ENCODE data around the gene SLC25A45. TPM values are rescaled to one million over a fixed set of nuclear protein-coding genes. Genes with fewer than 3 reads are reported as not detected.
"Not testable (repeated sequence)": the region's sequence is repeated elsewhere in the genome, so short reads cannot be mapped to it uniquely, and the experiment has no call there.

Gene SLC25A45
- polyA plus RNA-seq, 2 donors, result 2.4 to 6.0 TPM

- peak overlapping the region; percentile 99 for H3K27ac ChIP-seq (ENCODE audit: low read depth in 2 of 2, low read length in 1 of 2)
- no peaks in the 10 kb centered on the region for H3K27me3 ChIP-seq (ENCODE audit: control insufficient read depth in 1 of 2, insufficient read depth in 2 of 2, low read length in 2 of 2)
- WGBS, 2 donors, result 2 to 3% methylated on average over 18 of the region's 18 CpGs
- peak overlapping the region; percentile 34 to 100 for H3K4me3 ChIP-seq (ENCODE audit: low read depth in 1 of 2, low read length in 2 of 2)
- H3K9me3 ChIP-seq (ENCODE audit: control insufficient read depth in 2 of 2, insufficient read depth in 1 of 2, low read depth in 1 of 2, low read length in 1 of 2), result no peaks in the 10 kb centered on the region
- H3K4me1 ChIP-seq (ENCODE audit: control insufficient read depth in 2 of 2, insufficient read depth in 2 of 2, low read length in 1 of 2), result peaks cover 8 to 29% of the 10 kb centered on the region in 2 donors
- peaks cover under 1 to 22% of the 10 kb centered on the region in 2 donors for H3K36me3 ChIP-seq (ENCODE audit: control insufficient read depth in 2 of 2, insufficient read depth in 2 of 2, low read length in 1 of 2)
These were observed 33.9 kb upstream of the SLC25A45 start for GRCh38 chr11:65416341-65416824.

- Histone ChIP-seq H3K36me3 (ENCODE audit: control insufficient read depth in 2 of 2, insufficient read depth in 2 of 2, low read length in 1 of 2) (peaks cover 3 to 28% of the 10 kb centered on the region in 2 donors), H3K9me3 (ENCODE audit: control insufficient read depth in 2 of 2, insufficient read depth in 1 of 2, low read depth in 1 of 2, low read length in 1 of 2) (no peaks in the 10 kb centered on the region), H3K4me1 (ENCODE audit: control insufficient read depth in 2 of 2, insufficient read depth in 2 of 2, low read length in 1 of 2) (peaks cover 8 to 29% of the 10 kb centered on the region in 2 donors), H3K27ac (ENCODE audit: low read depth in 2 of 2, low read length in 1 of 2) (peak overlapping the region in 1 of 2 donors; percentile 99), H3K27me3 (ENCODE audit: control insufficient read depth in 1 of 2, insufficient read depth in 2 of 2, low read length in 2 of 2) (no peaks in the 10 kb centered on the region), H3K4me3 (ENCODE audit: low read depth in 1 of 2, low read length in 2 of 2) (peak overlapping the region in 1 of 2 donors; percentile 25)
- 67 to 68% methylated on average over 11 of the region's 11 CpGs for WGBS, 2 donors
These were observed 33.3 kb upstream of the SLC25A45 start for GRCh38 chr11:65415499-65416340.

GRCh38 chr11:65414776-65415498 lies 32.5 kb upstream of the SLC25A45 start:
- Histone ChIP-seq H3K27ac (ENCODE audit: low read depth in 2 of 2, low read length in 1 of 2) (no peak overlapping the region), H3K36me3 (ENCODE audit: control insufficient read depth in 2 of 2, insufficient read depth in 2 of 2, low read length in 1 of 2) (peaks cover 3 to 30% of the 10 kb centered on the region in 2 donors), H3K4me1 (ENCODE audit: control insufficient read depth in 2 of 2, insufficient read depth in 2 of 2, low read length in 1 of 2) (peaks cover 8 to 29% of the 10 kb centered on the region in 2 donors), H3K27me3 (ENCODE audit: control insufficient read depth in 1 of 2, insufficient read depth in 2 of 2, low read length in 2 of 2) (no peaks in the 10 kb centered on the region), H3K9me3 (ENCODE audit: control insufficient read depth in 2 of 2, insufficient read depth in 1 of 2, low read depth in 1 of 2, low read length in 1 of 2) (no peaks in the 10 kb centered on the region), H3K4me3 (ENCODE audit: low read depth in 1 of 2, low read length in 2 of 2) (no peak overlapping the region)
- 72 to 79% methylated on average over 11 of the region's 11 CpGs for WGBS, 2 donors

- H3K27me3 ChIP-seq (ENCODE audit: control insufficient read depth in 1 of 2, insufficient read depth in 2 of 2, low read length in 2 of 2); H3K4me3 ChIP-seq (ENCODE audit: low read depth in 1 of 2, low read length in 2 of 2); H3K27ac ChIP-seq (ENCODE audit: low read depth in 2 of 2, low read length in 1 of 2); H3K9me3 ChIP-seq (ENCODE audit: control insufficient read depth in 2 of 2, insufficient read depth in 1 of 2, low read depth in 1 of 2, low read length in 1 of 2): not testable (repeated sequence)
- peaks cover 3 to 44% of the 10 kb centered on the region in 2 donors for H3K36me3 ChIP-seq (ENCODE audit: control insufficient read depth in 2 of 2, insufficient read depth in 2 of 2, low read length in 1 of 2)
- H3K4me1 ChIP-seq (ENCODE audit: control insufficient read depth in 2 of 2, insufficient read depth in 2 of 2, low read length in 1 of 2), result peaks cover 7 to 20% of the 10 kb centered on the region in 2 donors
- 78 to 80% methylated on average over 15 of the region's 15 CpGs for WGBS, 2 donors
These were observed 30.7 kb upstream of the SLC25A45 start for GRCh38 chr11:65413077-65413664.

GRCh38 chr11:65412271-65413076 lies 30.0 kb upstream of the SLC25A45 start:
- Histone ChIP-seq H3K36me3 (ENCODE audit: control insufficient read depth in 2 of 2, insufficient read depth in 2 of 2, low read length in 1 of 2) (peaks cover 3 to 44% of the 10 kb centered on the region in 2 donors), H3K9me3 (ENCODE audit: control insufficient read depth in 2 of 2, insufficient read depth in 1 of 2, low read depth in 1 of 2, low read length in 1 of 2) (no peaks in the 10 kb centered on the region), H3K4me3 (ENCODE audit: low read depth in 1 of 2, low read length in 2 of 2) (no peak overlapping the region), H3K4me1 (ENCODE audit: control insufficient read depth in 2 of 2, insufficient read depth in 2 of 2, low read length in 1 of 2) (peaks cover 1 to 13% of the 10 kb centered on the region in 2 donors), H3K27me3 (ENCODE audit: control insufficient read depth in 1 of 2, insufficient read depth in 2 of 2, low read length in 2 of 2) (no peaks in the 10 kb centered on the region), H3K27ac (ENCODE audit: low read depth in 2 of 2, low read length in 1 of 2) (peak overlapping the region in 1 of 2 donors; percentile 8)
- 79 to 80% methylated on average over 24 of the region's 24 CpGs for WGBS, 2 donors

- Histone ChIP-seq H3K9me3 (ENCODE audit: control insufficient read depth in 2 of 2, insufficient read depth in 1 of 2, low read depth in 1 of 2, low read length in 1 of 2) (no peaks in the 10 kb centered on the region), H3K4me3 (ENCODE audit: low read depth in 1 of 2, low read length in 2 of 2) (no peak overlapping the region), H3K36me3 (ENCODE audit: control insufficient read depth in 2 of 2, insufficient read depth in 2 of 2, low read length in 1 of 2) (peaks cover 3 to 44% of the 10 kb centered on the region in 2 donors), H3K27ac (ENCODE audit: low read depth in 2 of 2, low read length in 1 of 2) (no peak overlapping the region), H3K4me1 (ENCODE audit: control insufficient read depth in 2 of 2, insufficient read depth in 2 of 2, low read length in 1 of 2) (peaks cover 0 to 6% of the 10 kb centered on the region in 2 donors), H3K27me3 (ENCODE audit: control insufficient read depth in 1 of 2, insufficient read depth in 2 of 2, low read length in 2 of 2) (no peaks in the 10 kb centered on the region)
- WGBS, 2 donors, result 83 to 85% methylated on average over 5 of the region's 5 CpGs
These were observed 29.2 kb upstream of the SLC25A45 start for GRCh38 chr11:65411681-65412070.

GRCh38 chr11:65410936-65411680 lies 28.7 kb upstream of the SLC25A45 start:
- Histone ChIP-seq H3K36me3 (ENCODE audit: control insufficient read depth in 2 of 2, insufficient read depth in 2 of 2, low read length in 1 of 2) (peaks cover 3 to 44% of the 10 kb centered on the region in 2 donors), H3K4me3 (ENCODE audit: low read depth in 1 of 2, low read length in 2 of 2) (no peak overlapping the region), H3K27me3 (ENCODE audit: control insufficient read depth in 1 of 2, insufficient read depth in 2 of 2, low read length in 2 of 2) (no peaks in the 10 kb centered on the region), H3K4me1 (ENCODE audit: control insufficient read depth in 2 of 2, insufficient read depth in 2 of 2, low read length in 1 of 2) (peaks cover 0 to 3% of the 10 kb centered on the region in 2 donors), H3K9me3 (ENCODE audit: control insufficient read depth in 2 of 2, insufficient read depth in 1 of 2, low read depth in 1 of 2, low read length in 1 of 2) (no peaks in the 10 kb centered on the region), H3K27ac (ENCODE audit: low read depth in 2 of 2, low read length in 1 of 2) (no peak overlapping the region)
- 86 to 87% methylated on average over 29 of the region's 29 CpGs for WGBS, 2 donors

GRCh38 chr11:65404638-65405339 lies 22.3 kb upstream of the SLC25A45 start:
- WGBS, 2 donors, result 91% methylated on average over 24 of the region's 24 CpGs
- Histone ChIP-seq H3K4me1 (ENCODE audit: control insufficient read depth in 2 of 2, insufficient read depth in 2 of 2, low read length in 1 of 2) (no peaks in the 10 kb centered on the region), H3K27ac (ENCODE audit: low read depth in 2 of 2, low read length in 1 of 2) (peak overlapping the region in 1 of 2 donors; percentile 8), H3K27me3 (ENCODE audit: control insufficient read depth in 1 of 2, insufficient read depth in 2 of 2, low read length in 2 of 2) (no peaks in the 10 kb centered on the region), H3K4me3 (ENCODE audit: low read depth in 1 of 2, low read length in 2 of 2) (no peak overlapping the region), H3K36me3 (ENCODE audit: control insufficient read depth in 2 of 2, insufficient read depth in 2 of 2, low read length in 1 of 2) (peaks cover 17 to 49% of the 10 kb centered on the region in 2 donors), H3K9me3 (ENCODE audit: control insufficient read depth in 2 of 2, insufficient read depth in 1 of 2, low read depth in 1 of 2, low read length in 1 of 2) (no peaks in the 10 kb centered on the region)
